Mucosa of descending colon (tissue), 3 donors: ENCODE measurements around the gene RHBDL1. TPM values are rescaled to one million over a fixed set of nuclear protein-coding genes. Genes with fewer than 3 reads are reported as not detected.

Experiments used
- ATAC-seq: fragments of 200-7000 bp; cut with Tn5 transposase; one replicate; pipeline ENCODE4 v1.9.1; 2020; ENCODE audit warnings: mild to moderate bottlenecking, moderate library complexity
- DNase-seq, 3 donors: peaks; one replicate each; pipeline ENCODE4 v3.0.0-alpha.2; 2020
- H3K36me3 ChIP-seq: fragments of 200-600 bp; one replicate; pipeline ENCODE4 v1.8.0; 2021; ENCODE audit warnings: low read depth, mild to moderate bottlenecking
- H3K4me1 ChIP-seq: fragments of 200-600 bp; one replicate; pipeline ENCODE4 v1.8.0; 2021; ENCODE audit warnings: low read depth, mild to moderate bottlenecking
- H3K4me3 ChIP-seq: fragments of 200-600 bp; one replicate; pipeline ENCODE4 v1.8.0; 2021; ENCODE audit warnings: mild to moderate bottlenecking
- H3K9me3 ChIP-seq: fragments of 200-600 bp; one replicate; pipeline ENCODE4 v1.8.0; 2021; ENCODE audit warnings: mild to moderate bottlenecking
- intact Hi-C, 2 donors: fragments of 100-400 bp; cut with DNase I in 1 of 2; cut with micrococcal nuclease in 1 of 2; formaldehyde crosslinking; loops; one replicate each; pipeline versions ENCODE4 v1.11.0 to v1.11.1; 2022; cut with DNase I, micrococcal nuclease
- total RNA-seq, 3 donors: library from RNA; stranded (reverse); fragmentation: NEBNext Ultra II Directional in 2 of 3; extraction: Animal tissue kit (Norgen Biotek cat#: 25700) in 2 of 3; gene quantifications; one replicate each; pipeline versions ENCODE4 v1.2.1 to v1.2.4, GENCODE V29; 2021 to 2023
- TF ChIP-seq, protein P1 (sequence below): fragments of 200-600 bp; IDR thresholded peaks from one replicate; pipeline ENCODE4 v1.8.0; 2022; ENCODE audit warnings: antibody characterized with exemption, mild to moderate bottlenecking
- donor health status: DM: no; HTN: no; CAD: no; lungs with moderate emphysema.
- donor health status: DM: no; HTN: no; CAD: no.
- donor health status: DM: no; HTN: yes; CAD: no.

RHBDL1 gene
- total RNA-seq, 3 donors from 2014 or later = 2.8 to 3.4 (median 3.0) TPM

DNA sequence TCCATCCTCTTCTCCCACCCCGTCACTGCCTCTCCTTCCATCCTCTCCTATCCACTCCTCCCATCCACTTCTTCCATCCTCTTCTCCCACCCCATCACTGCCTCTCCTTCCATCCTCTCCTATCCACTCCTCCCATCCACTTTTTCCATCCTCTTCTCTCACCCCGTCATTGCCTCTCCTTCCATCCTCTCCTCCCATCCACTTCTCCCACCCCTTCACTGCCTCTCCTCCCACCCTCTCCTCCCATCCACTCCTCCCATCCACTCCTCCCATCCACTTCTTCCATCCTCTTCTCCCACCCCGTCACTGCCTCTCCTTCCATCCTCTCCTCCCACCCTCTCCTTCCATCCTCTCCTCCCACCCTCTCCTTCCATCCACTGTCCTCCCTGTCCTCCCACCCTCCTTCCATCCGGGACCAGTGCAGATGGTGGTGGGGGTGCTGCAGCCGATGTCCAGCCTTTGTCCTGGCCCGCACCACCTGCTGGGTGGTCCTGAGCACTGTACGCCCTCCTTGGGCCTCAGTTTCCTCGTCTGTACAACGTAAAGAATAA lies 43.6 kb upstream of the RHBDL1 start:
- H3K36me3 ChIP-seq = no peaks in the 10 kb centered on the region
- ATAC-seq (no peak), DNase-seq (no peak)
- intact Hi-C loops = no loop called here
- H3K9me3 ChIP-seq = no peaks in the 10 kb centered on the region
- TF ChIP-seq, protein P1, sequence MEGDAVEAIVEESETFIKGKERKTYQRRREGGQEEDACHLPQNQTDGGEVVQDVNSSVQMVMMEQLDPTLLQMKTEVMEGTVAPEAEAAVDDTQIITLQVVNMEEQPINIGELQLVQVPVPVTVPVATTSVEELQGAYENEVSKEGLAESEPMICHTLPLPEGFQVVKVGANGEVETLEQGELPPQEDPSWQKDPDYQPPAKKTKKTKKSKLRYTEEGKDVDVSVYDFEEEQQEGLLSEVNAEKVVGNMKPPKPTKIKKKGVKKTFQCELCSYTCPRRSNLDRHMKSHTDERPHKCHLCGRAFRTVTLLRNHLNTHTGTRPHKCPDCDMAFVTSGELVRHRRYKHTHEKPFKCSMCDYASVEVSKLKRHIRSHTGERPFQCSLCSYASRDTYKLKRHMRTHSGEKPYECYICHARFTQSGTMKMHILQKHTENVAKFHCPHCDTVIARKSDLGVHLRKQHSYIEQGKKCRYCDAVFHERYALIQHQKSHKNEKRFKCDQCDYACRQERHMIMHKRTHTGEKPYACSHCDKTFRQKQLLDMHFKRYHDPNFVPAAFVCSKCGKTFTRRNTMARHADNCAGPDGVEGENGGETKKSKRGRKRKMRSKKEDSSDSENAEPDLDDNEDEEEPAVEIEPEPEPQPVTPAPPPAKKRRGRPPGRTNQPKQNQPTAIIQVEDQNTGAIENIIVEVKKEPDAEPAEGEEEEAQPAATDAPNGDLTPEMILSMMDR = no peak
- H3K4me3 ChIP-seq = no peak overlapping the region
- H3K4me1 ChIP-seq = peaks cover 19% of the 10 kb centered on the region

DNA sequence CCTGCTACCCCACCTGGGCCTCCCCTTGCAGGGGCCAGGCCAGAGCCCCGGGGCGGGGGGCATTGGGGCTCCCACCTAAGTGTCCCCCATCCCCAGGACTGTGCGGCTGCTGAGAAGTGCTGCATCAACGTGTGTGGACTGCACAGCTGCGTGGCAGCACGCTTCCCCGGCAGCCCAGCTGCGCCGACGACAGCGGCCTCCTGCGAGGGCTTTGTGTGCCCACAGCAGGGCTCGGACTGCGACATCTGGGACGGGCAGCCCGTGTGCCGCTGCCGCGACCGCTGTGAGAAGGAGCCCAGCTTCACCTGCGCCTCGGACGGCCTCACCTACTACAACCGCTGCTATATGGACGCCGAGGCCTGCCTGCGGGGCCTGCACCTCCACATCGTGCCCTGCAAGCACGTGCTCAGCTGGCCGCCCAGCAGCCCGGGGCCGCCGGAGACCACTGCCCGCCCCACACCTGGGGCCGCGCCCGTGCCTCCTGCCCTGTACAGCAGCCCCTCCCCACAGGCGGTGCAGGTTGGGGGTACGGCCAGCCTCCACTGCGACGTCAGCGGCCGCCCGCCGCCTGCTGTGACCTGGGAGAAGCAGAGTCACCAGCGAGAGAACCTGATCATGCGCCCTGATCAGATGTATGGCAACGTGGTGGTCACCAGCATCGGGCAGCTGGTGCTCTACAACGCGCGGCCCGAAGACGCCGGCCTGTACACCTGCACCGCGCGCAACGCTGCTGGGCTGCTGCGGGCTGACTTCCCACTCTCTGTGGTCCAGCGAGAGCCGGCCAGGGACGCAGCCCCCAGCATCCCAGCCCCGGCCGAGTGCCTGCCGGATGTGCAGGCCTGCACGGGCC lies 42.8 kb upstream of the RHBDL1 start:
- H3K4me1 ChIP-seq = peaks cover 24% of the 10 kb centered on the region
- no peak for DNase-seq
- intact Hi-C loops = no loop called here
- TF ChIP-seq, protein P1 = no peak
- no peaks in the 10 kb centered on the region for H3K36me3 ChIP-seq
- H3K9me3 ChIP-seq = no peaks in the 10 kb centered on the region
- no peak for ATAC-seq
- H3K4me3 ChIP-seq = no peak overlapping the region

DNA sequence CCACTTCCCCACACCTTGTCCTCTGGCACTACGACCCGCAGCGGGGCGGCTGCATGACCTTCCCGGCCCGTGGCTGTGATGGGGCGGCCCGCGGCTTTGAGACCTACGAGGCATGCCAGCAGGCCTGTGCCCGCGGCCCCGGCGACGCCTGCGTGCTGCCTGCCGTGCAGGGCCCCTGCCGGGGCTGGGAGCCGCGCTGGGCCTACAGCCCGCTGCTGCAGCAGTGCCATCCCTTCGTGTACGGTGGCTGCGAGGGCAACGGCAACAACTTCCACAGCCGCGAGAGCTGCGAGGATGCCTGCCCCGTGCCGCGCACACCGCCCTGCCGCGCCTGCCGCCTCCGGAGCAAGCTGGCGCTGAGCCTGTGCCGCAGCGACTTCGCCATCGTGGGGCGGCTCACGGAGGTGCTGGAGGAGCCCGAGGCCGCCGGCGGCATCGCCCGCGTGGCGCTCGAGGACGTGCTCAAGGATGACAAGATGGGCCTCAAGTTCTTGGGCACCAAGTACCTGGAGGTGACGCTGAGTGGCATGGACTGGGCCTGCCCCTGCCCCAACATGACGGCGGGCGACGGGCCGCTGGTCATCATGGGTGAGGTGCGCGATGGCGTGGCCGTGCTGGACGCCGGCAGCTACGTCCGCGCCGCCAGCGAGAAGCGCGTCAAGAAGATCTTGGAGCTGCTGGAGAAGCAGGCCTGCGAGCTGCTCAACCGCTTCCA lies 42.0 kb upstream of the RHBDL1 start:
- DNase-seq = no peak
- Histone ChIP-seq H3K4me1 (peaks cover 25% of the 10 kb centered on the region), H3K36me3 (no peaks in the 10 kb centered on the region), H3K4me3 (no peak overlapping the region), H3K9me3 (no peaks in the 10 kb centered on the region)
- no peak for ATAC-seq
- TF ChIP-seq, protein P1 = no peak
- intact Hi-C loops = no loop called here

DNA sequence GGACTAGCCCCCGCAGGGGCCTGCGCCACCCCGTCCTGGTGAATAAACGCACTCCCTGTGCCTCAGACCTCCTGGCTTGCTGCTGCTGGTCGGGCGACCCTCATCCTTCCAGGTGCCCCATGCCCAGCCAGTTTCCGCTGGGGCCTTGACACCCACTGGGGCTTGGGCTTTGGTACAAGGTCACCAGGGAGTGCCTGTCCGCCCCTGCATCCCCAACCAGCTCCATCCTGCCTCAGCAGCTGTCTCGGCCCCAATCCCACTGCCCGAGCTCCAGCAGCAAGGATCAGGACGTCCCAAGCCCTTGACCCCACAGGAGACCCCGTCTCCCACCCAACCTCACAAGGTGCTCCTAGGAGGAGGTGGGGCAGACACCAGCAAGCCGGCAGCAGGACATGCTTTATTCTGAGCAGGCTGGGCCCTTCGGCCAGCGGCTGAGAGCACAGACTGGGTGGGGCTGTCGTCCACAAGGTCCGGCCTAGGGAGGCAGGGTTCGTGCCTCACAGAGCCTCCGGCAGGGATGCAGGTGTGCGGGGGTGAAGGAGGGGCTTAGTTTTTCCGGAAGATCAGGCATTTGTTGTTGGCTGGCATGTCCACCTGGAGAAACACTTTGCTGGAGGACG lies 41.3 kb upstream of the RHBDL1 start:
- peaks cover 25% of the 10 kb centered on the region for H3K4me1 ChIP-seq
- DNase-seq (no peak), ATAC-seq (no peak)
- no peaks in the 10 kb centered on the region for H3K9me3 ChIP-seq
- TF ChIP-seq, protein P1 = no peak
- no peaks in the 10 kb centered on the region for H3K36me3 ChIP-seq
- intact Hi-C loops = no loop called here
- no peak overlapping the region for H3K4me3 ChIP-seq

DNA sequence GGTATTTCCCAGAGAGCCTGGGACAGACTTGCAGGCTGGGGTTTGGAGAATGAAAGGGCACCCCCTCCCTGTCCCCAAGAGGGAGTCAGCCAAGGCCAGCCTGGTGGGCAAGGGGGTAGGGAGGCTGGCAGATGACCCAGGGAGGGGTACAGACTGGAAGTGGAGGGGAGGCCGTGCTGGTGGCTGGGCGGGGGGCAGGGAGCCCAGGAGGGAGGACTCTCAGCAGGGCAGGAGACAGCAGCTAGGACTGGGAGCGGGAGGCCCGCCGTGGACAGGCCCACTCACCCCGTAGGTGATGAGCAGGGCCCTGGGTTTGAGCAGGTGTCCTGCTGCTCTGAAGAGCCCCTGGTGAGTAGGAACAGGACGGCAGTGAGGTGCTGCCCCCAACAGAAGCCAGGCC lies 40.5 kb upstream of the RHBDL1 start:
- Histone ChIP-seq H3K4me3 (no peak overlapping the region), H3K36me3 (no peaks in the 10 kb centered on the region), H3K4me1 (peaks cover 25% of the 10 kb centered on the region), H3K9me3 (no peaks in the 10 kb centered on the region)
- ATAC-seq (no peak), DNase-seq (no peak)
- intact Hi-C loops = no loop called here
- TF ChIP-seq, protein P1 = no peak
